Raji (cell line): ENCODE data around the gene FASTK.

Experiments used
- POLR2A ChIP-seq: IDR thresholded peaks from 2 replicates; pipeline ENCODE4 v1.6.1; 2011; ENCODE audit warnings: low read depth, low read length, control low read depth; ENCODE audit not compliant: insufficient read depth

The FASTK gene

GRCh38 chr7:151094675-151095074, 14.1 kb upstream of the FASTK start:
- TF ChIP-seq POLR2A, result no peak

GRCh38 chr7:151093748-151094147, 13.1 kb upstream of the FASTK start:
- TF ChIP-seq POLR2A, result no peak

GRCh38 chr7:151091988-151092387, 11.4 kb upstream of the FASTK start:
- TF ChIP-seq POLR2A, result no peak

GRCh38 chr7:151091431-151091830, 10.8 kb upstream of the FASTK start:
- TF ChIP-seq POLR2A, result no peak

- TF ChIP-seq POLR2A, result no peak
These were observed 10.4 kb upstream of the FASTK start for GRCh38 chr7:151091003-151091402.

GRCh38 chr7:151089893-151090730, 9.5 kb upstream of the FASTK start:
- no peak for TF ChIP-seq POLR2A

DNA sequence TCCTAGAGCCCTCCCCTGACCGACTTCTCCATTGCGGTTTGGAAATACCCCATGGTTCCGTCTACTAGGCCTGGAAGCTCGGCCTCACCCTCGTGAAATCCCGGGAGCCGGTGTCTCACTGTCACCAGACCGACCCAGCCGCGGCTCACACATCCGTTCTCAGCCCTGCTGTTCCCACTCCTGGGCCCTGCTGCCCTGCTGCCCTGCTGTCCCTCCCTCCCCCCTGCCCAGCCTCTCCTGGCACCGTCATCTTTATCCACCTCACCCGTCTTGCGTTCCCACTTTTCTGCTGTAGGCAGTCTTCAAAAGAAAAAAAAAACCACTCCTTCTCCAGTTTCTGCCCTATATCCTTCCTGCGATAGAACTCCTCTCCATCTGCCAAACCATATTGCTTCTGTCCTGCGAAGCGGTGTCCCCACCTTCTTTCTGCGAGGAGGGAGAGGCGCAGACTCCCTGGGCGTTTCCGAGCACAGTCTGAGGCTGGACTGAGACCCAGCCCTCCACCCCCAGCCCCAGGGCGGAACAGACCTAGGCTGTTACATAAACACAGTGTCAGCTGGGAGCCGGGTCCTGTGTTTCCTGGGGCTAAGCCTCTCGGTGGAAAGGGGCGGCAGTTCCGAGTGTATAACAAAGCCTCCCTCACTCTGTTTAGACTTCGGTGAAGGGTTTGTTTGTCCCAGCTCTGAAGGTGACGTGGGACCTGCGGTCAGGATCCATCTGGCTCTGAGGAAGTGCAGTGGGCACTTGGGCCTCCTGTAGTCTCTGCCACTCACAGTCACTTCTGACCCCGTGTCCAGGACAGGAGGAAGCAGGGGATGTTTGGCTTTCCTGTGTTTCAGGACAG, 8.5 kb upstream of the FASTK start:
- no peak for TF ChIP-seq POLR2A

- no peak for TF ChIP-seq POLR2A
These were observed 7.6 kb upstream of the FASTK start for GRCh38 chr7:151088019-151088855.

DNA sequence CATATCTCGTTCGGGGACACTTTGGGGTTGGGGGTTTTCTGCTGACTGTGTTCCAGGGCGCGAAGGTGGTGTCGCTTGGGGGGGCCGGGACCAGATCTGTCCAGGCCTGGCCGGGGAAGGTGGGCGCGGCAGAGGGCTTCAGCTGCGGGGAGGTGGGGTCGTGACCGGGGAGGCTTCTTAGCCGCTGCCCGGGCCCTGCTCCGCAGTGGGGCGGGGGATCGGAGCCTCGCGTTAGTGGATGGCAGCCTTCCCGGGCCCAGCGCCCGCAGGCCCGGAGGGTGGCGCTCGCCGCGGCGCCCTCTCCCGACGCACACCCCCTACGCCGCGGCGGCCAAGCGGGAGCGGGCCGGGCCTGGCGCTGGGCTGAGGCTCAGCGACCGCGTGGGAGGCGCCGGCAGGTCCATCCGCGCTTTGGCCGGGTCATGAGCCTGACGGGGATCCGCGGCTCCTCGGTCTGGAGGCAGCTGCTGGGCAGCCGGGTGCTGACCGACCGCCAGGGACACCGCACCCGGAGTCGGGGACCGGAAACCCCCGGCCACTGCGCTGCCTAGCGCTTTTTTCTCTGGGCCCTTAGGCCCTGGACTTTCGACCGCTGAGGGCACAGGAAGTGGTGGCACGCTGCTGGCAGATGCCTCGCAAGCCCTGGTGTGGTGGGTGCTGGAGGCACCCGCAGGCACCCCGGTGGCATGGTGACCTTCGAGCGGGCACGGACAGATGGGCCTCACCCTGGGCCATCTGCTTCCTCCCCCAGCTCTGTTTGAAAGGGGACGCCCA, 6.8 kb upstream of the FASTK start:
- 0 out of 2 replicates have a peak, but pooled peaks have one; percentile 25 for TF ChIP-seq POLR2A

DNA sequence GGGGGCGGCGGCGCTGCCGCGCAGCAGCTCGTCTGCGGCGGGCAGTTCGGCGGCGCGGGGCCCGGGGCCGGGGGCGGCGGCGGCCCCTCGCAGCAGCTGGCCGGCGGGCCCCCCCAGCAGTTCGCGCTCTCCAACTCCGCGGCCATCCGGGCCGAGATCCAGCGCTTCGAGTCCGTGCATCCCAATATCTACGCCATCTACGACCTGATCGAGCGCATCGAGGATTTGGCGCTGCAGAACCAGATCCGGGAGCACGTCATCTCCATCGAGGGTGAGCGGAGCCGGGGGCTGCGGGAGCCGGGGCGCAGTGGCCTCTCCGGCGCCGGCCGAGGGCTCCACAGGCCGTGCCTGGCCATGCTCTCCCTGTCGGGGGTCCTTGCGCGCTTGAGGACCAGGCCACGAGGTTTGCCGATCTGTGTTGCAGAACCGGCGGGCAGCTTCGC, 6.2 kb upstream of the FASTK start:
- no peak for TF ChIP-seq POLR2A

DNA sequence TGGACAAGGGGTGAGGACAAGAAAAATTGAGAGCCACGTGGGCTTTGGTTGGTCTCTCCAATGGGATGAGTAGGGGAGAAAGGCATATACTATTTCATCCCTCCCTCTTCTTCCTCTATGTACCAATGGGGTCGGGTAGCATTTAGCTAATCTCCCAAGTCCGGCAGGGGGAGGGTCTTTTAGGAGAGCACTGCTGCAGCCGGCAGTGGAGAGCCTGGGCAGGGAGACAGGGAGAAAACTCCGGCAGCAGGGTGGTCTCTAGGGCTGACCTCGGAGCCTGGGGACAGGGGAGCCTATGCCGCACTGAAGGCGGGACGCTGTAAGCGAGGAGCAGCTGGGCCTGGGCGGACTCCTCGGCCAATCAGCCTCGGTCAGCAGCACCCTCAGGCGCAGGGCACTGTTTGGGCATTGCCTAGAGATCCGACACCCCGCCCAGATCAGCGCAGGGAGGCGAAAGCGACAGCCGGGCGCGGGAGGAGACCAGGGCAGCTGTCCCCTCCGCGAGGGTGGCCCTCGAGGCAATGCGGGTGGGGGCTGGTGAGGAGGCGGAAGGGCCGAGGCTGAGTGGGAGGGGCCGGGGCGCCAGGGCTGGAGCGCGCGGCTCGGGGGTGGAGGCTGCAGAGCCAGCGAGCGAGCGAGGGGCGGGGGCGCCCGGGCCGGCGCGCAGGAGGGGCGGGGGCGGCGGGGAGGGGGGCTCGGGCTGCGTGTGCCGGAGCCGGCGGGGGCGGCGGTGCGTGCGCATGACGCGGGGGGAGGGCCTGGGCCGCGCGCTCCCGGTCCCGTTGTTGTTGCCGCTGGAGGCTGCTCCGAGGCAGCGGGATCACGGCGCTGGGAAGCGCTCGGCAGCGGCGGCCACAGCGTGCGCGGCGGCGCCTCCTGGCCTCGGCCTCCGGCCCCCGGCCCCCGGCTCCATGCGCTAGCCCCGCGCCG, 5.3 kb upstream of the FASTK start, which contains the start of gene AGAP3:
Gene AGAP3, plus strand, starts transcription at position 785 of the 930 bp plus-strand sequence. CDS start 267 bp downstream, outside the sequence.
- peak; percentile 70 for TF ChIP-seq POLR2A

DNA sequence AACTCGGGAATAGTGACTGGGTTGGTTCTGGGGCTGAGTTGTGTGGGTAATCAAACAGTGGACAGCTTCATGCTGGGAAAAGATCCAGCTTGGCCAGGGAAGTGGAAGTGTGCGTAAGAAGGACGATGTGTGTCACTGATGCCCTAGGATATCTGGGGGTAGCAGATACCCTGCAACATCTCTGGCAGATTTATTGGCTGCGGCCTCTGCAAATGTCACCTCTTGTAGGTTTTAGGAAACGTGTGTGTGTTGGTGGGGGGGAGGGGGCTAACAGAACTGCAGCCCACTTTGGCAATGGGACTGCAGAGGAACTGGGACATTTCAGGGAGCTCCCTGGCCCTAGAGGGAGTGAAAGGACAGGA, 4.7 kb upstream of the FASTK start:
- TF ChIP-seq POLR2A, result no peak

- no peak for TF ChIP-seq POLR2A
These were observed 3.2 kb upstream of the FASTK start for GRCh38 chr7:151083824-151084160.

GRCh38 chr7:151083071-151083823, 2.6 kb upstream of the FASTK start, which contains the start of gene TMUB1:
Gene TMUB1 (minus strand): TSS chr7:151083493. CDS start chr7:151082563, 930 bp downstream.
- peak; percentile 61; the same call in 1 of the 2 replicates for TF ChIP-seq POLR2A
